Suprapubic skin (tissue), 4 donors: ENCODE measurements around the gene ARMH3. TPM values are rescaled to one million over a fixed set of nuclear protein-coding genes. Genes with fewer than 3 reads are reported as not detected.

Experiments
- DNase-seq, 2 donors: peaks; one replicate each; pipeline ENCODE4 v3.0.0-alpha.2; 2019; ENCODE audit warnings: low spot score in 2 of 2
- H3K27ac ChIP-seq: fragments of 200-600 bp; sonication (generic); one replicate; pipeline ENCODE4 v1.5.1; 2019
- H3K27me3 ChIP-seq: fragments of 200-600 bp; sonication (generic); one replicate; pipeline ENCODE4 v1.5.1; 2019
- H3K36me3 ChIP-seq: fragments of 200-600 bp; sonication (generic); one replicate; pipeline ENCODE4 v1.5.1; 2019
- H3K4me1 ChIP-seq: fragments of 200-600 bp; sonication (generic); one replicate; pipeline ENCODE4 v1.5.1; 2019
- H3K4me3 ChIP-seq: fragments of 200-600 bp; sonication (generic); one replicate; pipeline ENCODE4 v1.5.1; 2019; ENCODE audit warnings: mild to moderate bottlenecking
- H3K9me3 ChIP-seq: fragments of 200-600 bp; sonication (generic); one replicate; pipeline ENCODE4 v1.5.1; 2019
- EP300 ChIP-seq: sonication (generic); formaldehyde crosslinking; IDR thresholded peaks from one replicate; pipeline ENCODE4 v1.6.1; 2017; ENCODE audit warnings: antibody characterized with exemption
- POLR2A ChIP-seq, 2 donors: fragments of 450-650 bp; IDR thresholded peaks; one replicate each; pipeline ENCODE4 v1.6.1; 2017; ENCODE audit warnings: antibody characterized with exemption in 2 of 2, mild to moderate bottlenecking in 2 of 2, moderate library complexity in 2 of 2
- POLR2AphosphoS5 ChIP-seq, 3 donors: sonication (generic); formaldehyde crosslinking; IDR thresholded peaks; one replicate each; pipeline ENCODE4 v1.6.1; 2017; ENCODE audit warnings: antibody characterized with exemption in 3 of 3
- WGBS: methylation state at CpG from one replicate; pipeline ENCODE4 v1.1.5; 2018; 5-methylcytosine and 5-hydroxymethylcytosine counted together
- total RNA-seq, 4 donors: library from RNA; depleted of rRNA; stranded (reverse); fragments of >200 nt; gene quantifications; one replicate each; pipeline ENCODE4 v1.1.0, GENCODE V29; 2016
- TF ChIP-seq, protein P1 (sequence below), 2 donors: fragments of 200-600 bp in 1 of 2; fragments of 450-650 bp in 1 of 2; sonication (generic) in 1 of 2; IDR thresholded peaks; one replicate each; pipeline ENCODE4 v1.5.1; 2016 to 2019; ENCODE audit warnings: antibody characterized with exemption in 2 of 2, mild to moderate bottlenecking in 1 of 2, moderate library complexity in 1 of 2

ARMH3 gene
- total RNA-seq, 4 donors from 2014 or later = 12.1 to 25.7 (median 20.4) TPM

DNA sequence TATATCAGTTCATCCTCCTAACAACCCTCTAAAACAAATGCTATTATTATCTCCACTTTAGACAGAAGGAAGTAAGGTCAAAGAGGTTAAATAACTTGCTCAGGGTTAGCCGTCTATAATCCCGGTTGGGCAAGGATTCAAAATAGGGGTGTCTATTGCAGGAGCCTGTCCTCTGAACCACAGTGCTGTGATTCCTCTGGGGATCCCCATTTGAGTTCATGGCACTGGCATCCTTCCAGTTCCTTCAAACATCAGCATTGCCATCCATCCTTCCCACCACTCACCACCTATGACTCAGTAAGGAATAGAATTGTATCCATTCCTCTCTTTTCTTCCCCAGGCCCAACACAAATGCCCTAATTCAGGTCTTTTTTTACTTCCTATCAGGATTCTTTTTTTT, 34.8 kb upstream of the ARMH3 start:
- no peak overlapping the region for H3K27ac ChIP-seq
- DNase-seq = no peak
- H3K27me3 ChIP-seq = no peaks in the 10 kb centered on the region
- H3K4me3 ChIP-seq = no peak overlapping the region
- H3K9me3 ChIP-seq = no peaks in the 10 kb centered on the region
- 57% methylated on average over 2 of the region's 2 CpGs for WGBS
- H3K36me3 ChIP-seq = no peaks in the 10 kb centered on the region
- no peaks in the 10 kb centered on the region for H3K4me1 ChIP-seq
- TF ChIP-seq EP300 (no peak), POLR2AphosphoS5 (IDR thresholded peaks at IDR 0.05) (no peak), POLR2A (IDR thresholded peaks at IDR 0.05) (no peak)
- TF ChIP-seq, protein P1, sequence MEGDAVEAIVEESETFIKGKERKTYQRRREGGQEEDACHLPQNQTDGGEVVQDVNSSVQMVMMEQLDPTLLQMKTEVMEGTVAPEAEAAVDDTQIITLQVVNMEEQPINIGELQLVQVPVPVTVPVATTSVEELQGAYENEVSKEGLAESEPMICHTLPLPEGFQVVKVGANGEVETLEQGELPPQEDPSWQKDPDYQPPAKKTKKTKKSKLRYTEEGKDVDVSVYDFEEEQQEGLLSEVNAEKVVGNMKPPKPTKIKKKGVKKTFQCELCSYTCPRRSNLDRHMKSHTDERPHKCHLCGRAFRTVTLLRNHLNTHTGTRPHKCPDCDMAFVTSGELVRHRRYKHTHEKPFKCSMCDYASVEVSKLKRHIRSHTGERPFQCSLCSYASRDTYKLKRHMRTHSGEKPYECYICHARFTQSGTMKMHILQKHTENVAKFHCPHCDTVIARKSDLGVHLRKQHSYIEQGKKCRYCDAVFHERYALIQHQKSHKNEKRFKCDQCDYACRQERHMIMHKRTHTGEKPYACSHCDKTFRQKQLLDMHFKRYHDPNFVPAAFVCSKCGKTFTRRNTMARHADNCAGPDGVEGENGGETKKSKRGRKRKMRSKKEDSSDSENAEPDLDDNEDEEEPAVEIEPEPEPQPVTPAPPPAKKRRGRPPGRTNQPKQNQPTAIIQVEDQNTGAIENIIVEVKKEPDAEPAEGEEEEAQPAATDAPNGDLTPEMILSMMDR (IDR thresholded peaks at IDR 0.05) = no peak

DNA sequence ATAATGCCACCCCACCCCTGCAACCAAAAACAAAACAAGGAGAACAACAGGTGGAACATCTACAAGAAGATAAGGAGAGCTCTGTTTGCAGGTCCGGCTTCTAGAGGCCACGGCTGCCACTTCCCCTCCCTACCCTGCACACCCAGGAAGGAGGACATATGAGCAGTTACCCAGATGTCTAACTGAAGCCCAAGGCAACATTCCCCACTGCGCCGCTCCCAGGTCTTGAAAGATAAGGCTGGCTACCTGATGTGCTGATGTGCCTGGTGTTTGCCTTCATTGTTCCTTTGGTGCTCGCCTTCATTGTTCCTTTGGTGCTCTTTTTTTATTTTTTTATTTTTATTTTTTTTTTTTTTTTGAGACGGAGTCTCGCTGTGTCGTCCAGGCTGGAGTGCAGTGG, 30.2 kb upstream of the ARMH3 start:
- Histone ChIP-seq H3K4me1 (no peaks in the 10 kb centered on the region), H3K27ac (no peak overlapping the region), H3K27me3 (no peaks in the 10 kb centered on the region), H3K4me3 (no peak overlapping the region), H3K9me3 (no peaks in the 10 kb centered on the region), H3K36me3 (no peaks in the 10 kb centered on the region)
- DNase-seq = no peak
- TF ChIP-seq EP300 (no peak), POLR2AphosphoS5 (IDR thresholded peaks at IDR 0.05) (no peak), POLR2A (IDR thresholded peaks at IDR 0.05) (no peak)
- TF ChIP-seq, protein P1 (IDR thresholded peaks at IDR 0.05) = no peak
- 98% methylated on average over 8 of the region's 8 CpGs for WGBS

DNA sequence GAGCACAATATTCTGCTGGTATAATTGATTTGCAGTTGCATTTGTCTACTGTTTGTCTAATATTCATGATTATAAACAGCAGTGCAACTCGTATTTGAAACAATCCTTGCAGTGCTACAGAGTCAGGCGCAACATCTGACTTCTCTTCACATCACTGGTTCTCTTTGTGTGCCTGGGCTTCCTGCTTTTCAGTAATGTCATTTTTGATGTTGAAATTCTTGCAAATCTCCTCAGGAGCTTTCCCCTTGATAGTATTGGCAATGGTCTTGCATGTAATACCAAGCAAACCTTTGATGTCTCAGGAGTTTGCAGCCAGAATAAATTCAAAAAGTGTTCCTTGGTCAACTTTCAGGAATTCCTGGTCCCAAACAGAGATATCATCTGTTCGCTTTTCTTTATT, 29.4 kb upstream of the ARMH3 start:
- H3K27ac ChIP-seq = no peak overlapping the region
- no peaks in the 10 kb centered on the region for H3K36me3 ChIP-seq
- 80% methylated on average over 3 of the region's 3 CpGs for WGBS
- no peaks in the 10 kb centered on the region for H3K27me3 ChIP-seq
- no peak for DNase-seq
- H3K9me3 ChIP-seq = no peaks in the 10 kb centered on the region
- no peaks in the 10 kb centered on the region for H3K4me1 ChIP-seq
- no peak for TF ChIP-seq POLR2AphosphoS5 (IDR thresholded peaks at IDR 0.05)
- TF ChIP-seq POLR2A (IDR thresholded peaks at IDR 0.05) = no peak
- TF ChIP-seq EP300 = no peak
- TF ChIP-seq, protein P1 (IDR thresholded peaks at IDR 0.05) = no peak
- no peak overlapping the region for H3K4me3 ChIP-seq

DNA sequence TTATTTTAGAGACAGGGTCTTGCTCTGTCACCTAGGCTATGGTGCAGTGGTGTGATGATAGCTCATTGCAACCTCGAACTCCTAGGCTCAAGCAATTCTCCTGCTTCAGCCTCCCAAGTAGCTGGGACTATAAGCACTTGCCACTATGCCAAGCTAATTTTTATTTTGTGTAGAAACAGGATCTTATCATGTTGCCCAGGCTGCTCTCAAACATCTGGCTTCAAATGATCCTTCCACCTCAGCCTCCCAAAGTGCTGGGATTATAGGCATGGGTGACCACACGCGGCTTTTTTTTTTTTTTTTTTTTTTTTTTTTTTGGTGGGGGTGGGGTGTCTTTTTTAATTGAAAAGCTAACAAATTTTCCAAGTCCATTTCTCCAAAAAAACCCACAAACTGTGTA, 27.6 kb upstream of the ARMH3 start:
- 95% methylated on average over 3 of the region's 3 CpGs for WGBS
- H3K9me3 ChIP-seq = no peaks in the 10 kb centered on the region
- H3K4me3 ChIP-seq = no peak overlapping the region
- H3K4me1 ChIP-seq = no peaks in the 10 kb centered on the region
- TF ChIP-seq EP300 (no peak), POLR2A (IDR thresholded peaks at IDR 0.05) (no peak), POLR2AphosphoS5 (IDR thresholded peaks at IDR 0.05) (no peak)
- TF ChIP-seq, protein P1 (IDR thresholded peaks at IDR 0.05) = no peak
- no peaks in the 10 kb centered on the region for H3K36me3 ChIP-seq
- no peaks in the 10 kb centered on the region for H3K27me3 ChIP-seq
- H3K27ac ChIP-seq = no peak overlapping the region
- no peak for DNase-seq

GRCh38 chr10:102072673-102073527, 16.9 kb upstream of the ARMH3 start:
- DNase-seq = peak; percentile 89
- no peak for TF ChIP-seq EP300
- no peak for TF ChIP-seq POLR2AphosphoS5 (IDR thresholded peaks at IDR 0.05)
- TF ChIP-seq, protein P1 (IDR thresholded peaks at IDR 0.05) = peak; percentile 84 to 88
- 73% methylated on average over 4 of the region's 4 CpGs for WGBS

More at GRCh38 chr10:102072673-102073527, 16.9 kb upstream of the ARMH3 start:
- no peak overlapping the region for H3K4me3 ChIP-seq
- no peak overlapping the region for H3K27ac ChIP-seq
- peaks cover 11% of the 10 kb centered on the region for H3K4me1 ChIP-seq
- H3K9me3 ChIP-seq = no peaks in the 10 kb centered on the region
- H3K36me3 ChIP-seq = peaks cover 10% of the 10 kb centered on the region
- H3K27me3 ChIP-seq = no peaks in the 10 kb centered on the region
